Fibroblast of lung (primary cell): ENCODE measurements around the gene SLC5A12. TPM values are rescaled to one million over a fixed set of nuclear protein-coding genes. Genes with fewer than 3 reads are reported as not detected.

Experiments
- DNase-seq, 2 donors: peaks; one replicate each; pipeline versions ENCODE4 v3.0.0 to v3.0.0-alpha.2; 2010; ENCODE audit warnings: low read depth in 2 of 2
- H2AFZ ChIP-seq: 2 replicates; pipeline ENCODE4 v1.5.1; 2012; ENCODE audit warnings: low read length, control low read depth, inconsistent platforms
- H3K27ac ChIP-seq: 2 replicates; pipeline ENCODE4 v1.5.1; 2011; ENCODE audit warnings: low read length, control low read depth; ENCODE audit not compliant: insufficient read depth
- H3K27me3 ChIP-seq: 2 replicates; pipeline ENCODE4 v1.5.1; 2011; ENCODE audit warnings: mild to moderate bottlenecking, low read length; ENCODE audit not compliant: control insufficient read depth, insufficient read depth
- H3K36me3 ChIP-seq: 2 replicates; pipeline ENCODE4 v1.5.1; 2011; ENCODE audit warnings: low read length; ENCODE audit not compliant: control insufficient read depth, insufficient read depth
- H3K4me1 ChIP-seq: 2 replicates; pipeline ENCODE4 v1.5.1; 2011; ENCODE audit warnings: low read length; ENCODE audit not compliant: control insufficient read depth, insufficient read depth; ENCODE audit errors: extremely low read depth
- H3K4me2 ChIP-seq: 2 replicates; pipeline ENCODE4 v1.5.1; 2011; ENCODE audit warnings: low read length, control low read depth; ENCODE audit not compliant: insufficient read depth; ENCODE audit errors: extremely low read depth
- H3K4me3 ChIP-seq, 4 experiments: fragments of 200-600 bp in 1 of 4; sonication (generic) in 1 of 4; replicated peaks in 1 of 4; 2 replicates each; pipeline ENCODE4 v1.5.1; 2011 to 2016; ENCODE audit warnings: low read length in 4 of 4, low read depth in 3 of 4, mild to moderate bottlenecking in 3 of 4, control low read depth in 2 of 4, inconsistent platforms in 1 of 4, mixed read lengths in 1 of 4; ENCODE audit not compliant: insufficient read depth in 1 of 4; ENCODE audit errors: control extremely low read depth in 1 of 4
- H3K79me2 ChIP-seq: 2 replicates; pipeline ENCODE4 v1.5.1; 2012; ENCODE audit warnings: mild to moderate bottlenecking, low read length, inconsistent platforms; ENCODE audit not compliant: control insufficient read depth, insufficient read depth
- H3K9ac ChIP-seq: 2 replicates; pipeline ENCODE4 v1.5.1; 2011; ENCODE audit warnings: mild to moderate bottlenecking, low read length, control low read depth; ENCODE audit not compliant: insufficient read depth
- H3K9me3 ChIP-seq: 2 replicates; pipeline ENCODE4 v1.5.1; 2012; ENCODE audit warnings: low read depth, low read length; ENCODE audit not compliant: control insufficient read depth, insufficient read depth
- H4K20me1 ChIP-seq: 2 replicates; pipeline ENCODE4 v1.5.1; 2011; ENCODE audit warnings: low read length; ENCODE audit not compliant: control insufficient read depth, insufficient read depth; ENCODE audit errors: extremely low read depth
- EZH2 ChIP-seq: IDR thresholded peaks from 2 replicates; pipeline ENCODE4 v1.5.1; 2012; ENCODE audit warnings: low read length, control low read depth, mild to moderate bottlenecking; ENCODE audit errors: missing control alignments
- polyA plus RNA-seq, 2 donors: library from polyadenylated mRNA; depleted of rRNA in 1 of 2; stranded (reverse) in 1 of 2; unstranded in 1 of 2; fragments of >200 nt; gene quantifications; 2 replicates each; pipeline ENCODE4 v1.2.1, GENCODE V29; 2011 to 2012; ENCODE audit warnings: missing spikeins in 1 of 2
- total RNA-seq: library from RNA; depleted of rRNA; stranded (reverse); fragments of >200 nt; gene quantifications from 2 replicates; pipeline ENCODE4 v1.2.1, GENCODE V29; 2014
- TF ChIP-seq, protein P1 (sequence below), 2 donors: IDR thresholded peaks in 1 of 2; conservative IDR thresholded peaks in 1 of 2; 1 replicate in 1 of 2; 2 replicates in 1 of 2; pipeline ENCODE4 v1.5.1; 2011 to 2012; ENCODE audit warnings: low read length in 2 of 2, control low read depth in 1 of 2, inconsistent platforms in 1 of 2, low read depth in 1 of 2, mild to moderate bottlenecking in 1 of 2

Gene SLC5A12
- total and polyA plus RNA-seq, 2 donors (not counting 1 experiment from before 2014, with no cell fraction given): under 0.01 to 0.03 TPM

DNA sequence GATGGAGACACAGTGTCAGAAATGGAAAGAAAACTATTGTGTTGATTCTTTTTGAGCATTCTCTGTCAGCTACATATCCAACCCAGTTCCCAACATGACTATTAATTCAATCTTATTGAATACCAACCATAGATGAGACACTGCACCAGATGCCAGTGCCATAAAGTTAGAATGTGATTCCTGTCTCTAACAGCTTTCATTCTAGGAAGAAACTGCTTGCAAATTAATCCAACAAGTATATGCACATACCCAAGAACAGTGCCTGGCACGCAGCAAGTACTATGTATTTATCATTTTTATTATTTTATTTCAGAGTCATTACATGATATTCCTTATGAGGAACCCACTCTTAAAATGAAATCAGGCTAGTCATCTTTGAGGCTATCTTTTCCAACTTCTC lies 34.5 kb downstream of the SLC5A12 start:
- Histone ChIP-seq H3K27me3 (no peaks in the 10 kb centered on the region), H3K79me2 (no peaks in the 10 kb centered on the region), H3K4me1 (no peaks in the 10 kb centered on the region), H3K4me2 (no peak overlapping the region), H3K9me3 (no peaks in the 10 kb centered on the region), H2AFZ (no peak overlapping the region), H3K36me3 (no peaks in the 10 kb centered on the region), H4K20me1 (no peaks in the 10 kb centered on the region), H3K27ac (no peak overlapping the region), H3K9ac (no peak overlapping the region), H3K4me3 (no peak overlapping the region)
- TF ChIP-seq, protein P1, sequence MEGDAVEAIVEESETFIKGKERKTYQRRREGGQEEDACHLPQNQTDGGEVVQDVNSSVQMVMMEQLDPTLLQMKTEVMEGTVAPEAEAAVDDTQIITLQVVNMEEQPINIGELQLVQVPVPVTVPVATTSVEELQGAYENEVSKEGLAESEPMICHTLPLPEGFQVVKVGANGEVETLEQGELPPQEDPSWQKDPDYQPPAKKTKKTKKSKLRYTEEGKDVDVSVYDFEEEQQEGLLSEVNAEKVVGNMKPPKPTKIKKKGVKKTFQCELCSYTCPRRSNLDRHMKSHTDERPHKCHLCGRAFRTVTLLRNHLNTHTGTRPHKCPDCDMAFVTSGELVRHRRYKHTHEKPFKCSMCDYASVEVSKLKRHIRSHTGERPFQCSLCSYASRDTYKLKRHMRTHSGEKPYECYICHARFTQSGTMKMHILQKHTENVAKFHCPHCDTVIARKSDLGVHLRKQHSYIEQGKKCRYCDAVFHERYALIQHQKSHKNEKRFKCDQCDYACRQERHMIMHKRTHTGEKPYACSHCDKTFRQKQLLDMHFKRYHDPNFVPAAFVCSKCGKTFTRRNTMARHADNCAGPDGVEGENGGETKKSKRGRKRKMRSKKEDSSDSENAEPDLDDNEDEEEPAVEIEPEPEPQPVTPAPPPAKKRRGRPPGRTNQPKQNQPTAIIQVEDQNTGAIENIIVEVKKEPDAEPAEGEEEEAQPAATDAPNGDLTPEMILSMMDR (conservative IDR thresholded peaks at IDR 0.05 in 1 of 2, IDR thresholded peaks at IDR 0.05 in 1 of 2; ENCODE audit: low read depth in 1 of 2, low read length in 2 of 2): no peak
- no peak for TF ChIP-seq EZH2
- DNase-seq: no peak

- H3K4me1 ChIP-seq: no peaks in the 10 kb centered on the region
- no peak overlapping the region for H3K27ac ChIP-seq
- H3K36me3 ChIP-seq: no peaks in the 10 kb centered on the region
- TF ChIP-seq, protein P1 (conservative IDR thresholded peaks at IDR 0.05 in 1 of 2, IDR thresholded peaks at IDR 0.05 in 1 of 2; ENCODE audit: low read depth in 1 of 2, low read length in 2 of 2): no peak
- TF ChIP-seq EZH2: no peak
- no peaks in the 10 kb centered on the region for H3K9me3 ChIP-seq
- no peak overlapping the region for H3K4me3 ChIP-seq
- no peak overlapping the region for H2AFZ ChIP-seq
- H4K20me1 ChIP-seq: no peaks in the 10 kb centered on the region
- DNase-seq: peak in 1 of 2 donors; percentile 14
- H3K79me2 ChIP-seq: no peaks in the 10 kb centered on the region
- no peak overlapping the region for H3K4me2 ChIP-seq
- H3K9ac ChIP-seq: no peak overlapping the region
- no peaks in the 10 kb centered on the region for H3K27me3 ChIP-seq
Observed at GRCh38 chr11:26677566-26677965, 44.3 kb downstream of the SLC5A12 start.

GRCh38 chr11:26676641-26677040 lies 45.2 kb downstream of the SLC5A12 start:
- Histone ChIP-seq H3K9ac (no peak overlapping the region), H3K4me2 (no peak overlapping the region), H2AFZ (no peak overlapping the region), H4K20me1 (no peaks in the 10 kb centered on the region), H3K4me3 (no peak overlapping the region), H3K79me2 (no peaks in the 10 kb centered on the region), H3K4me1 (no peaks in the 10 kb centered on the region), H3K36me3 (no peaks in the 10 kb centered on the region), H3K27me3 (no peaks in the 10 kb centered on the region), H3K9me3 (no peaks in the 10 kb centered on the region), H3K27ac (no peak overlapping the region)
- no peak for DNase-seq
- TF ChIP-seq, protein P1 (conservative IDR thresholded peaks at IDR 0.05 in 1 of 2, IDR thresholded peaks at IDR 0.05 in 1 of 2; ENCODE audit: low read depth in 1 of 2, low read length in 2 of 2): no peak
- no peak for TF ChIP-seq EZH2
